ENCODE results near the gene EBPL. TPM values are rescaled to one million over a fixed set of nuclear protein-coding genes. Genes with fewer than 3 reads are reported as not detected.

The EBPL gene
- polyA plus RNA-seq, 4 donors: 5.6 to 59.5 (median 26.3) TPM

Other genes with a start within 250 kb of the EBPL start
- gene CAB39L, start 247.4 kb downstream of the EBPL start, polyA plus RNA-seq: 1 to 10 TPM; 1.6 to 5.6 (median 3.7) TPM
- 10 to 100 TPM in 1 of 4 donors, 1 to 10 TPM in 3; 2.2 to 17.0 (median 3.8) TPM for gene SETDB2, start 247.2 kb downstream of the EBPL start, polyA plus RNA-seq
- gene PHF11, start 195.5 kb downstream of the EBPL start, polyA plus RNA-seq: 10 to 100 TPM; 32.0 to 94.4 (median 50.1) TPM
- 10 to 100 TPM in 1 of 4 donors, 1 to 10 TPM in 3; 5.4 to 40.5 (median 6.3) TPM for gene RCBTB1, start 105.9 kb downstream of the EBPL start, polyA plus RNA-seq
- gene ARL11, start 63.0 kb downstream of the EBPL start, polyA plus RNA-seq: 1 to 10 TPM; 1.7 to 2.9 (median 1.9) TPM
- 10 to 100 TPM; 14.3 to 24.5 (median 15.0) TPM for gene KPNA3, start 101.2 kb upstream of the EBPL start, polyA plus RNA-seq
- 10 to 100 TPM in 1 of 4 donors, 1 to 10 TPM in 3; 7.0 to 11.9 (median 7.7) TPM for gene SPRYD7, start 244.9 kb upstream of the EBPL start, polyA plus RNA-seq

Measured in small intestine (tissue), 4 donors.